Memory B cell (primary cell): ENCODE results near the gene APPL2.
A peak's percentile ranks its signal among the peaks of the same experiment; 100 is the strongest.

Source experiments
- ATAC-seq: fragments of 150-1000 bp; cut with Tn5 transposase; 2 replicates; pipeline ENCODE4 v1.10.0; 2021; ENCODE audit warnings: low read depth, mild to moderate bottlenecking, moderate library complexity
- DNase-seq, 2 donors: peaks; one replicate each; pipeline ENCODE4 v3.0.0; 2022; ENCODE audit warnings: low spot score in 2 of 2
- H3K27ac Mint-ChIP-seq: one replicate; pipeline ENCODE4 v1.8.0; 2022; ENCODE audit warnings: mild to moderate bottlenecking, moderate library complexity, mixed read lengths
- H3K27me3 Mint-ChIP-seq: one replicate; pipeline ENCODE4 v1.8.0; 2022; ENCODE audit warnings: mixed read lengths
- H3K36me3 Mint-ChIP-seq: one replicate; pipeline ENCODE4 v1.8.0; 2022; ENCODE audit warnings: mild to moderate bottlenecking, mixed read lengths
- H3K4me1 Mint-ChIP-seq: one replicate; pipeline ENCODE4 v1.8.0; 2022; ENCODE audit warnings: mixed read lengths
- H3K4me3 Mint-ChIP-seq: one replicate; pipeline ENCODE4 v1.8.0; 2022; ENCODE audit warnings: mild to moderate bottlenecking, moderate library complexity, mixed read lengths
- H3K9me3 Mint-ChIP-seq: one replicate; pipeline ENCODE4 v1.8.0; 2022; ENCODE audit warnings: mixed read lengths

The APPL2 gene

GRCh38 chr12:105177208-105177607 is 58.8 kb downstream of the APPL2 start:
- H3K9me3 Mint-ChIP-seq: peaks cover 2% of the 10 kb centered on the region
- no peak overlapping the region for H3K4me3 Mint-ChIP-seq
- ATAC-seq (no peak), DNase-seq (no peak)
- H3K36me3 Mint-ChIP-seq: peaks cover 32% of the 10 kb centered on the region
- H3K27me3 Mint-ChIP-seq: no peaks in the 10 kb centered on the region
- H3K4me1 Mint-ChIP-seq: peaks cover 14% of the 10 kb centered on the region
- no peak overlapping the region for H3K27ac Mint-ChIP-seq

- Mint-ChIP-seq H3K9me3 (peaks cover 2% of the 10 kb centered on the region), H3K4me3 (no peak overlapping the region), H3K4me1 (peaks cover 7% of the 10 kb centered on the region), H3K36me3 (peaks cover 23% of the 10 kb centered on the region), H3K27me3 (no peaks in the 10 kb centered on the region), H3K27ac (no peak overlapping the region)
- ATAC-seq: no peak
- no peak for DNase-seq
Observed at GRCh38 chr12:105175397-105175990, 60.5 kb downstream of the APPL2 start.

DNA sequence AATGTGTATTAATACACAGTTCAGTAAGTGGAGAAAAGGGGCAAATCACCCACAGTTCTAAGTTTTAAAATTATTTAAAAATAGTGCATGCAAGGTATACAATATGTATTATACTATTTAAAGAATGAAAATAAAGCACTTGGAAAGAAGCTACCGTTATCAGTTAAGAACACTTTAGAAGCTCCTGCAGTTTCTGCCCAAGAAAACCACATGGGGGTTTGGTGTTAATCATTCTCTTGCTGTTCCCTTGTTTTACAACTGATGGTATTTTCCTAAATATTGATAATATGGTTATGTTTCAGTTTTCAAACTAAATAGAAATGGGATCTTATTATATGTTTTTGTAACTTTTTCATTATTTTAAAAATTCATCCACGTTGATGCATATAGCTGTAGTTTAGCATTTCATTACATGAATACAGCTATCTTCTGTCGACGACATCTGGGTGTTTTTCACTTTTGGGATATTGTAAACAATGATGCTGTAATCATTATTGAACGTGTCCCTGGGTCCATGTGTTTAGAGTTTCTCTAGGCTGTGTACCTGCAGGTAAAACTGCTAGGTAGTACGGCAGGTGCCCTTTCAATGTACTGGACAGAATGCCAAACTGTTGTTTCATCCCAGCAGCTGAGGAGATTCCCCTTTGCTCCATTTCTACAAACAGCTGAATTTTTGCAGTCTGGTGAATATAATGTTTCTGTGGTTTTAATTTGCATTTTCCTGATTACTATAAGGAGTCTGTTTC is 64.1 kb downstream of the APPL2 start:
- ATAC-seq: no peak
- Mint-ChIP-seq H3K36me3 (peaks cover 14% of the 10 kb centered on the region), H3K27me3 (no peaks in the 10 kb centered on the region), H3K9me3 (no peaks in the 10 kb centered on the region), H3K27ac (peak overlapping the region; percentile 38), H3K4me1 (peaks cover 5% of the 10 kb centered on the region), H3K4me3 (no peak overlapping the region)
- DNase-seq: no peak

DNA sequence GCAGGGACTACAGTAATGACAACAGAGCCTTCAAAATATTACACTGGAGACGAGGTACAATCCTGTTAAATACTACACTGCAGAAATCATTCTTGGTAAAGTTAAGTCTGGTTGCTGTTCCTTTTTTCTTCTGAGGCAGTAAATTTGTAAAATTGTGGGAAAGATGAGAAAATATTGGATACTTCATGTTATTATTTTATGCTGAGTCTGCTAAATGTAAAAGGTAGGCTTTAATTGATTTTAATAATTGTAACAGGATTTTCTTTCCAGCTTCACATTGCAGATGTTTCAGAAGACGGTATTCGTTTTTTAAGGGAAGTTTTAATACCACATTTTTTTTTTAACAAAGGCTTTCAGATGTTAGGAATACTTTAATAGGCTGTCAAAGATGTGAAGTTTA is 65.8 kb downstream of the APPL2 start:
- Mint-ChIP-seq H3K36me3 (peaks cover 18% of the 10 kb centered on the region), H3K27me3 (no peaks in the 10 kb centered on the region), H3K9me3 (no peaks in the 10 kb centered on the region), H3K4me3 (no peak overlapping the region), H3K4me1 (peaks cover 5% of the 10 kb centered on the region), H3K27ac (peak overlapping the region; percentile 36)
- ATAC-seq (no peak), DNase-seq (no peak)

DNA sequence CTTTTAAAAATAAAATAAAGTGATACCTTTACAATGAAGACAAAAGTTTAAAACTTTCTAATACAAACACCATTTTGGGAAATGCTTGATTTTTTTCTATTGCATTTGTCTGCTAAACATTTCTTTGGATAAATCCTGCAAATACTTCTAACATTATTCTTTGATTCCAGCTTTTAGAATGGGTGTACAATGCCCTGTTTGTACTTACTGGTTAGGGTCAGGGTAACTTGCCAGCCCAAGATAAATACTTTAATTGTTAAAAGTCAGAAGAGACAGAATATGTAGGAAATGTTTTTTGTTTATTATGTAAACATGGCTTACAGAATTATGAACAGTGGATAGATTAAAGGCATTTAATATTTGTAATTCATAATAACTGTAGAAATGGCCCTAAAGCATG is 68.0 kb downstream of the APPL2 start:
- H3K9me3 Mint-ChIP-seq: no peaks in the 10 kb centered on the region
- no peak for DNase-seq
- H3K27ac Mint-ChIP-seq: no peak overlapping the region

DNA sequence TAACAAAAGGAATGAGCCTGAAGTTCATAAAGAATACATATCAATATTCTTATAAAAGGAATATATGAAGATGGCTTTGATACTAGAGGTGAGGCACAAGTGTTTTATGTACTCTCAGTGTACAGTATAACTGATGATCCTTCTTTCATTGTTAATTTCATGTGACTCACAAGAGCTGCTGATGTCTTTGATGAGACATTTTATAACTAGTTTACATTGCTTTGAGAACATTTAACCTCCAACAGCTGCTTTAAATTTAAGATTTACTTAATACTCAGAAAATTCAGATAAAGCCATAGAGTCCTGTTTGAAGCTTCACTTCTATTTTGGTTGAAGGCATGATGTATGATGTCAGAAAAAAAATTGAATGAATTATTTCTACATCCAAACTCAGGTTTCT is 68.6 kb downstream of the APPL2 start:
- Mint-ChIP-seq H3K27me3 (no peaks in the 10 kb centered on the region), H3K27ac (no peak overlapping the region), H3K4me3 (no peak overlapping the region), H3K36me3 (peaks cover 23% of the 10 kb centered on the region), H3K4me1 (peaks cover 3% of the 10 kb centered on the region), H3K9me3 (no peaks in the 10 kb centered on the region)
- no peak for DNase-seq
- ATAC-seq: no peak

More for the DNA sequence above, 68.0 kb downstream of the APPL2 start:
- no peak for ATAC-seq
- Mint-ChIP-seq H3K36me3 (peaks cover 21% of the 10 kb centered on the region), H3K27me3 (no peaks in the 10 kb centered on the region), H3K4me3 (no peak overlapping the region), H3K4me1 (peaks cover 5% of the 10 kb centered on the region)

DNA sequence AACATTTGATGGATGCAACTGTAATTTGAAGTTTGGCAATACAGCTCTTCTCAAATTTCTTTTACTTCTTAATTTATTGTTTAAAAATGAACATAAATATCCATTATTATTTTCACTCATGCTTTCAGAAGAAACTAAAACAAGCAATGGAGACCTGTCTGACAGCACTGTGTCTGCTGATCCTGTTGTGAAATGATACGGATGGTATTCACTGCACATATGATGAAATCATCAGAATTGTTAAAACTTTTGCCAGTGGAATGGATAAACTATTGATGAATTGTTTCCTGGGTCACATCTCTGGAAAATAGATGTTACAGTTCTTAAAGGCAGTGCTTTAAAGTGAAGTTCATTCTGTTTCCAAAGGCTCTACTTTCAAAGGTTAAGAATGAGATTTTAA is 69.2 kb downstream of the APPL2 start:
- no peak overlapping the region for H3K27ac Mint-ChIP-seq
- peaks cover 23% of the 10 kb centered on the region for H3K36me3 Mint-ChIP-seq
- ATAC-seq (no peak), DNase-seq (no peak)
- H3K27me3 Mint-ChIP-seq: no peaks in the 10 kb centered on the region
- no peak overlapping the region for H3K4me3 Mint-ChIP-seq
- H3K9me3 Mint-ChIP-seq: no peaks in the 10 kb centered on the region
- no peaks in the 10 kb centered on the region for H3K4me1 Mint-ChIP-seq

DNA sequence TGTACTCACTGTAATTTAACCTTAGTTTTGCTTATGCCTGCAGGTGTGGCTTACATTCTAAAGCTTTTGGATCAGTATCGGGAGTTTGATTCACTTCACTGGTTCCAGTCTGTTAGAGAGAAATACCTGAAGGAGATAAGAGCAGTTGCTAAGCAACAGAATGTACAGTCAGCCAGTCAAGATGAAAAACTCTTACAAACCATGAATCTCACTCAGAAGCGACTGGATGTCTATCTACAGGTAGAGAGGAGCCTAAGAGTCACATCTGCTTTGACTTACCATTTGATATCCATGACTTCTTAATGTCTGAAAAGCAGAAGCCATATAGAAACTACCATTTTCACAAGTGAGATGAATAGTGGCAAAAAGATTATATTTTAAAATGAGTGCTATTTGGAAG is 71.9 kb downstream of the APPL2 start:
- H3K9me3 Mint-ChIP-seq: no peaks in the 10 kb centered on the region
- H3K27ac Mint-ChIP-seq: no peak overlapping the region
- H3K36me3 Mint-ChIP-seq: peaks cover 24% of the 10 kb centered on the region
- no peaks in the 10 kb centered on the region for H3K4me1 Mint-ChIP-seq
- no peak for ATAC-seq
- H3K27me3 Mint-ChIP-seq: no peaks in the 10 kb centered on the region
- no peak overlapping the region for H3K4me3 Mint-ChIP-seq
- DNase-seq: no peak

DNA sequence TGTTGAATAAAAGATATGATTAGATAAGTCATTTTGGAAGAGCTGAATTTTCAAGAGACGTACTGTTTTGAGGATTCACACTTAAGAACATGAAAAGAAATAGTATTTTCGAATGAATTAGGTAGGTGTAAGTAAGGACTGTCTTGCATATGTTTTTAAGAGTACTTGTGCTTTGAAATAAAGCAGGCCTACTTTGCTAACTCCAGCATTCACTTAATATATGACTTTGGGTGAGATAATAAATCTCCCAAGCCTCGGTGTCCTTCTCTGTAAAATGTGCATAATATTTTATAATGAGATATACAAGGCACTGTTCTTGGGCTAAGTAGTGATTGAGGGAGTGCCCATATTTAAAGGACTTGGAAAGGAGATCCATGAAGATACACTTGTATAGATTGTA is 73.8 kb downstream of the APPL2 start:
- H3K36me3 Mint-ChIP-seq: peaks cover 35% of the 10 kb centered on the region
- DNase-seq: no peak
- H3K4me3 Mint-ChIP-seq: no peak overlapping the region
- no peaks in the 10 kb centered on the region for H3K4me1 Mint-ChIP-seq
- H3K27ac Mint-ChIP-seq: no peak overlapping the region
- H3K9me3 Mint-ChIP-seq: no peaks in the 10 kb centered on the region
- no peaks in the 10 kb centered on the region for H3K27me3 Mint-ChIP-seq
- ATAC-seq: no peak

DNA sequence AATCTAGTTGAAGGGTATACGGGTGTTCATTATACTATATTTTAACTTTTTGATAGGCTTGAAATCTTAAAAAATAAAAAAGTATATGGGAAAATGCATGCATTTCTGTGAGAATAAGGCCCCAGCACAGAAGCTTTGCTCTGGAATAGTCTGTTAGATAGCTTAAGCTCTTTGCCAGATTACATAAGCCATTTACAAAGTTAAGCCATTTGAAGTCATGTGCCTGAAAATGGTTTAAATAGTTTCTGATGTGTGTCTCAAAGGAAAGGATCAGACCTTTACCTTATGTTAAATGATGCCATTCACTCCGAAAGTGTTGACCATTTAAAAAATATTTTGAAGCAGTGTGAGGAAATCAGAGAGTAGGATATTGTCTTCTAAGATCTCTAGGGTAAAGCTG is 77.1 kb downstream of the APPL2 start:
- Mint-ChIP-seq H3K36me3 (peaks cover 36% of the 10 kb centered on the region), H3K27ac (peak overlapping the region; percentile 6), H3K9me3 (no peaks in the 10 kb centered on the region), H3K27me3 (no peaks in the 10 kb centered on the region), H3K4me3 (no peak overlapping the region), H3K4me1 (peaks cover 3% of the 10 kb centered on the region)
- DNase-seq (no peak), ATAC-seq (no peak)

DNA sequence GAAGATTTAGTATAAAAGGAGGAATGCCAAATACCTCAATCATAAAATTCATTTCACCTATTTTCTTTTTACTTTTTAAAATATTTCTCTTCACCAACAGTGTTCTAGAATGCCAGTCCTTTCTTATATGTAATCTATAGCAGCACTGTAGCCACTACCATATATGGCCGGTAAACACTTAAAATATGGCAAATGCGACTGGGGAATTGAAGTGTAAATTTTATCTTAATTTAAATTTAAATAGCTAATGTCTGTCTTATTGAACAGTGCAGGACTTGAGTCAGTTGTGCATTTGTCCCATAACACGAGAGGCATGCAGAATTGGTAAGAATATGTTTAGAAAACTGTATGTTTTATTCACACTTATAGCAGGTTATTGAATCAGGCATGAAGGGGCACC is 78.4 kb downstream of the APPL2 start:
- Mint-ChIP-seq H3K4me3 (no peak overlapping the region), H3K27ac (peak overlapping the region; percentile 25), H3K36me3 (peaks cover 27% of the 10 kb centered on the region), H3K9me3 (no peaks in the 10 kb centered on the region), H3K4me1 (peaks cover 3% of the 10 kb centered on the region), H3K27me3 (no peaks in the 10 kb centered on the region)
- ATAC-seq (no peak), DNase-seq (no peak)

DNA sequence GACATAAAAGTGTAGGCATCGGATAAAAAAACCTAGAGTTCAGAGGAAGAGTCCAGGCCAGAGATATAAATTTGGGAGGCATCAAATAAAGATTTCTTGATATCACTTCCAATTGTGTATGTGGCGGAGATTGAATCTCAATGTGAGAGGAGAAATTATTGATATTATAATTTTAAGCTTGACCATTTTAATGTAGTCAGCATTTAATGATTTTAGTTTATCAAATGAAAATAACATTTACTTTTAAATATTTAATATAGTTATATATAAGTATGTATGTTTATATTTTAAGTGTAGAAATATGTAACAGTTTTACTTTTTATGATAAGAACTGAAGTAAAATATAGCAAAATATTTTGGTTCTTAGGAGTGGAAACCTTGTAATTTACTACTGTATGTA is 79.7 kb downstream of the APPL2 start:
- no peak for DNase-seq
- H3K27ac Mint-ChIP-seq: peak overlapping the region; percentile 77
- H3K36me3 Mint-ChIP-seq: peaks cover 26% of the 10 kb centered on the region
- H3K27me3 Mint-ChIP-seq: no peaks in the 10 kb centered on the region
- no peak overlapping the region for H3K4me3 Mint-ChIP-seq
- H3K4me1 Mint-ChIP-seq: peaks cover 3% of the 10 kb centered on the region
- no peak for ATAC-seq
- H3K9me3 Mint-ChIP-seq: no peaks in the 10 kb centered on the region

- DNase-seq: no peak
- no peaks in the 10 kb centered on the region for H3K9me3 Mint-ChIP-seq
- H3K36me3 Mint-ChIP-seq: peaks cover 20% of the 10 kb centered on the region
- no peak overlapping the region for H3K27ac Mint-ChIP-seq
- no peak for ATAC-seq
- no peak overlapping the region for H3K4me3 Mint-ChIP-seq
- peaks cover 4% of the 10 kb centered on the region for H3K4me1 Mint-ChIP-seq
- no peaks in the 10 kb centered on the region for H3K27me3 Mint-ChIP-seq
Observed at GRCh38 chr12:105142259-105142658, 93.7 kb downstream of the APPL2 start.

DNA sequence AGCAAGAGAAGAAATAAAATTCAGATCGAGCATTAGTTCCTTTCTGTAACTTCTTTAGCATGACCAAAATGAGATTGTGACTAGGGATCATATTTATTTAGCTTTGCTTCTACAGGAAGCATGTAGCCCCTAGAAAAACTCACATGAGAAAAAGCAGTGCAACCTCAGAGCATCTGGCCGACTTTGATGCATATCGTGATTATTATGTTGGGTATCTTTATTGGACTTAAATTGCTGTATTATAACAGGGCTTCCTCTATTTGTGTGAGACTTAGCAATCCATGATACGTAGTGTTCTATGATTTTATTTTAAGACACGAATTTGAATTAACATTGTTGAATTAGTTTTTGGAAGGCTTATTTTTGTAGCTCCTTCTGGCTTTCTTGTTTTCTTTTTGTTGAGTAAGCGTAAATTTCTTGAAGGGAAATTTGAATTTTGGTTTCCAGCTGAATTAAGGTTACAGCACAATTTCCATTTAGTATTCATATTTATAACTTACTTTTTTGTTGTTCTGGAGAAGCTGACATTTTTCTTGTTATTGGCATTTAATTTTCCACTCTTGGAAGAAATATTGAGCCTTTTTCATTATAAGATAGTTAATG is 94.6 kb downstream of the APPL2 start:
- Mint-ChIP-seq H3K4me3 (no peak overlapping the region), H3K4me1 (peaks cover 10% of the 10 kb centered on the region), H3K27me3 (no peaks in the 10 kb centered on the region), H3K27ac (no peak overlapping the region), H3K36me3 (peaks cover 22% of the 10 kb centered on the region), H3K9me3 (no peaks in the 10 kb centered on the region)
- ATAC-seq (no peak), DNase-seq (no peak)
